ENCODE measurements around the gene OBSCN.

The OBSCN gene

DNA sequence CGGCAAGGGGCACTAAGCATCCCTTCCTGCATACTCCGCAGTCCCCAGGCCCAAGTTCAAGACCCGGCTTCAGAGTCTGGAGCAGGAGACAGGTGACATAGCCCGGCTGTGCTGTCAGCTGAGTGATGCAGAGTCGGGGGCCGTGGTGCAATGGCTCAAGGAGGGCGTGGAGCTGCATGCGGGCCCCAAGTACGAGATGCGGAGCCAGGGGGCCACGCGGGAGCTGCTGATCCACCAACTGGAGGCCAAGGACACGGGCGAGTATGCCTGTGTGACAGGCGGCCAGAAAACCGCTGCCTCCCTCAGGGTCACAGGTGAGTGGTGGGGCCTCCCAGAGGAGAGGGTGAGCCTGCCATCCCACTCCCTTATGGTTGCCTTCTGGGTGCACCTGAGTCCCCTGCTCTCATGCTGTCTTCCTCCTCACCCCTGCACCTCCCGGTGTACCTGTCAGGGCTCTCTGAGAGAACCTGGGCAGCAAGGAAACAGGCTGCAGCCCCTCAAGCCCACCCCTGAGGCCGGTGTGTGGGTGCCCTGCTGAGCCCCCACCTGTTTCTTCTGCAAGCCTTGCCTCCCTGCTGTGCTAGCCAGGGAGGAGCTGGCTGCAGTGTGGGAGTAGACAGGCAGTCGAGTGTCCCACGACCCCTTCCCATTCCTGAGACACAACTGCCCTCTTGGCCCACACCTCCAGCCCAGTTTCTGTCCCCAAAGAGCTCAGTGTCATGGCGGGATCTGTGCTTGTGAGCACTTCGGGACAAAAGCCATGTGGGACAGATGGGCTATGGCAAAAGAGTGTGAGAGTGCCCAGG is 99.6 kb downstream of the OBSCN start:
- DNase-seq (ENCODE audit: low read depth): no peak

DNA sequence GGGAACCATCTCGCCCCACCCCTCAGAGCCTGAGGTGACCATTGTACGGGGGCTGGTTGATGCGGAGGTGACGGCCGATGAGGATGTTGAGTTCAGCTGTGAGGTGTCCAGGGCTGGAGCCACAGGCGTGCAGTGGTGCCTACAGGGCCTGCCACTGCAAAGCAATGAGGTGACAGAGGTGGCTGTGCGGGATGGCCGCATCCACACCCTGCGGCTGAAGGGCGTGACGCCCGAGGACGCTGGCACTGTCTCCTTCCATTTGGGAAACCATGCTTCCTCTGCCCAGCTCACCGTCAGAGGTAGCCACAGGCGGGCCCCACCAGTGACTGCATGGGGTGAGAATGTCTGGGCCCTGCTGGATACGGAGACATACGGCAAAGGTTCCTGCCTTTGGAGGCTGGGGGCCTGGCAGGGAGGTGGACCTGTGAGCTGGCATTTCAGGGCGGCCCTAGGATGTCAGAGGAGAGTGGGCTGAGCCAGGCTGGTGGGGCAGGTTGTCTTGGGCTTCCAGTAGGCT is 100.3 kb downstream of the OBSCN start:
- no peak for DNase-seq (ENCODE audit: low read depth)

DNA sequence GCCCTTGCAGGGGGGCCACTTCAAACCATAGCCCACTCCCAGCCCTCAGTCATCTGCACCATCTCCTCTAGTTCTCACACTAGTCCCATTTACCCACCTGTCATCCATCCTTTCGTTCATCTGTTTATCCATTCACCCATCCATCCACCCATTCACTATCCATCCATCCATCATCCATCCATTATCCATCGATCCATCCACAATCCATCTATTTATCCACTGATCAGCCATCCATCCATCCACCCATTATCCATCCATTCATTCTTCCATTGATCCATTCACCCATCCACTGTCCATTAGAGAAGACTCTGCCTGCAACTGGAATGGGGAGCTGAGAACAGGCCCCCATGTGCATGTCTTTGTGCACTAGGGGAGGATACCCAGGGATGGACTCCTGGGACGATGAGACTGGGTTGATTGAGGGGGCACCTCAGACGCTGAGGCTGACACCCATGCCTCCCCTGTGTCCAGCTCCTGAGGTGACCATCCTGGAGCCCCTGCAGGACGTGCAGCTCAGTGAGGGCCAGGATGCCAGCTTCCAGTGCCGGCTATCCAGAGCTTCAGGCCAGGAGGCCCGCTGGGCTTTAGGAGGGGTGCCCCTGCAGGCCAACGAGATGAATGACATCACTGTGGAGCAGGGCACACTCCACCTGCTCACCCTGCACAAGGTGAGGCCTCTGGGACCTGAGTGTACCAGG is 100.9 kb downstream of the OBSCN start:
- no peak for DNase-seq (ENCODE audit: low read depth)

DNA sequence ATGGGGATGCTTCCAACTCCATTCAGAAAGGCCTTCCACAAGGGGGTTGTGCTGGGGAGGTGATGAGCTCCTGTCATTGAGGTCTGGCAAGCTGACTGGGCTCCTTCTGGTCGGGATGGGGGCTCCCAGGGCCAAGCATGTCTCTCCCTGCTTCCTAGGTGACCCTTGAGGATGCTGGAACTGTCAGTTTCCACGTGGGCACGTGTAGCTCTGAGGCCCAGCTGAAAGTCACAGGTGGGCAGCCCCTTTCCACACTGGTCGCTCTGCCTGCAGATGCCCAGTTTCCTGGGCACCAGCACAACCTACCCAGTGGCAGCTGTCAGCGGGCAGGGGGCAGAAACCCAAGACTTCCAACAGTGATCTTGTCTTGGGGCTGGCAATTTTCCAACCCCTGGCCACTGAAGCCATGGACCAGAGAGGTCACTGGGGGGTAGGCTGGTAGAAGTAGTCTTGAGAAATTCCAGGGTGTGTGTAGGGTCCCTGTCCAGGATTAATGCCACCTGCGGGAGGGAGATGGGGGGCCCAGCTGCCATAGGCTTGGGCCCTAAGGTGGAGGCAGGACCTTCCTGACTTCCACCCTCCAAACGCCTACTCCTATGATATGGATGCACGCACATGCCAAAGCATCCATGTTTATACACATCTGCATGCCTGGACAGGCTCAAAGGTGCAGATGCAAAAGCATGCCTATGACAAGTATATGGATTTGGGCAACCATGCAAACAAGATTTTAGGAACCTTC is 101.7 kb downstream of the OBSCN start:
- DNase-seq (ENCODE audit: low read depth): no peak

DNA sequence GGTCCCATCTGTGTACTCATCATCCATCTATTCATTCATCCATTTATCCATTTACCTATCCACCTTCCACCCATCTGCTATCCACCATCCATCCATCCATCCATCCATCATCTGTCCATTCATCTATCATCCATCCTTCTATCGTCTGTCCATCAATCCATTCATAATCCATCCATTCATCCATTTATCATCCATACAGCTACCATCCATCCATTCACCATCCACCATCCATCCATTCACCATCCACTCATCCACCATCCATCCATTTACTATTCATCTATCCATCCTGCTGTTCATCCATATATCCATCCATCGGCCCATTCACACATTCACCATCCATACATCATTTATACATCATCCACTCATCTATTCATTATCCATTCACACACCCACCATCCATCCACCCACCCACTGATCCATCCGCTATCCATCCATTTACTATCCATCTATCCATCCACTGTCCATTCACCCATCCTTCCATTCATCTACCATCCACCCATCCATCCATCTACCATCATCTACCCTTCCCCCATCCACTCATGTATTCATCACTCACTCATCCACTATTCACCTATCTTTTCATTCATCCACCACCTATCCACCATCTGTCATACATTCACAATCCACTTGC is 102.4 kb downstream of the OBSCN start:
- no peak for DNase-seq (ENCODE audit: low read depth)

DNA sequence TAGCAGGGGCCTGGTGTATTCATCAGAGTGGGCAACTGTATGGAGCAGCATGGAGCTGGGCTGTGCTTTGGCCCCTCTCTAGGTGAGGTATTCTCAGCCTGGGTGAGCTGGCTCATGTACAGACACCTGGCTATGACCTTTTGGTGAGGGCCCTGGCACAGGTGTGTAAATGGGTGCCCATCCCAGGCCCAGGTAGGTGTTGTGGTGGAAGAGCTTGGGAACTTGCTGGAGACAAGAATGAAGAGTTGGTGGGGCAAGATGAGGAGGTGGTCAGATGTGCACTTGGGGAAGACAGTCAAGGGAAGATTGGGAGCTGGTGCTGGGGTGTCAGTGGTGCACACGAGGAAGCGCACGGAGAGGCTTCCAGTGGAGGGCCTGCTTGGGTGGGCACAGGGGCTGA is 103.2 kb downstream of the OBSCN start:
- no peak for DNase-seq (ENCODE audit: low read depth)

DNA sequence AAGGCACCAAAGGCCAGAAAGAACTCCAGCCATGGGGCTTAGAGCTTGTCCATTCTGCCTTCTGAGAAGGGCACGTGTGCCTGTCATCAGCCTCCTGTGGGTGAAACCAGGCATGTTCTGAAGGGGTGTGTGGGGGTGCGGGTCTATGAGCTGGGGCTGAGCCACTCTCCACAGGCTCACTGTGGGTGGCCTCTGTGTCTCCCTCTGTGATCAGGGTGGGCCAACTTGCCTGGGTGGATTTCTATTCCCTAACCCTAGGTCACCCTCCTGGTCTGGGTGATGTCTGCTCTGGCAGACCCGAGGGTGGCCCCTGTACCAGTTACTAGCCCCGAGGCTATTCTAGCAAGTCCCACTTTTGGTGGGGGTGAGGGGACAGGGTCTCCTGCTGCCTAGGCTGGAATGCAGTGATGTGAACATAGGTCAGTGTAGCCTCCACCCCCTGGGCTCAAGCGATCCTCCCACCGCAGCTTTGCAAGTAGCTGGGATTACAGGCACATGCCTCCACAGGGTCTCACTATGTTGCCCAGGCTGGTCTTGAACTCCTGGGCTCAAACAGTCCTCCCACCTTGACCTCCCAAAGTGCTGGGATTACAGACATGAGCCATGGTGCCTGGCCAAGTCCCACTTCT is 104.4 kb downstream of the OBSCN start:
- DNase-seq (ENCODE audit: low read depth): no peak

DNA sequence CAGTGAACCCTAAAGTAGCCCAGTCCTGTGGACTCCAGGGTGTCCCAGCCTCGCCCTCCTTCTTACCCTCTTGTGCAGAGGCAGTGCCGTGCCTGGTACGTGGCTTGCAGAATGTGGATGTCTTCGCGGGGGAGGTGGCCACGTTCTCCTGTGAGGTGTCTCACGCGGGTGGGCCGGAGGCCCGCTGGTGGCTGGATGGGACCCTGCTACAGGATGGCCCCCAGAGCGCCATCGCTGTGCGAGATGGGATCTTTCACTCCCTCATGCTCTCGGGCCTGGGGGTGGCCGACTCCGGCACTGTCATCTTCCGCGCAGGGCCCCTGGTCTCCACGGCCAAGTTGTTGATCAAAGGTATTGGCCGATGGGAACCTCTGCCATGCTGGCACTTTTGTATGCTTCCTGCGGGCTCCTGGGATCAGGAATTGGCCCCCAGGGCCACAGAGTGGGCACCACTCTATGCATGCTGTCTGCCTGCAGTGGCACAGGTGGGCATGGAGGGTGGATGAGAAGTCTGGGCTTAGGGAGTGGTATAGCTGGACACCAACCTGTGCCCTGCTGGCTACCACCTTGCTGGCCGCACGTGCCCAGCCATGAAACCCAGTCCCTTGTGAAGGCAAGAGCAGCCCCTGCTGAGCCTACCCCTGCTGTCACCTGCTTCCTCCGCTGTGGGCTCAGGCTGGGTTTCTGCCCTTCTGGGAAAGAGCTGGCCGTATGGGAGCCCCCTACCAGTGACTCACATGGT is 105.9 kb downstream of the OBSCN start:
- DNase-seq (ENCODE audit: low read depth): no peak

DNA sequence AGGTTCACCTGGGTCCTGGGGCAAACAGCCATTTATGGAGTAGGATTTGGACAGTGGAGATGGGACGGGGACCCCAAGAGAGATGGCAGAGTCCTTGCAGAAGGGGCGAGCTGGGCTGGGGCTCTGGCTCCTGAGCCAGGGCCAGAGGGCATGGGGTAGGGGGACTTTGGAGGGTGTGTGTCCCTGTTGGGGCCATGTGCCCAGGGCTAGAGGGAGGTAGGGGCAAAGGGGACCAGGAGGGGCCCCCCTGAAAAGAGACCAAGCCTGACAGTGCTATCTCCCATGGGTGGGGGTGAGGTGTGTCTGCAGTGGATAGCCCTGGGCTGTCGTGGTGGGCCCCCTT is 106.4 kb downstream of the OBSCN start:
- DNase-seq (ENCODE audit: low read depth): no peak

DNA sequence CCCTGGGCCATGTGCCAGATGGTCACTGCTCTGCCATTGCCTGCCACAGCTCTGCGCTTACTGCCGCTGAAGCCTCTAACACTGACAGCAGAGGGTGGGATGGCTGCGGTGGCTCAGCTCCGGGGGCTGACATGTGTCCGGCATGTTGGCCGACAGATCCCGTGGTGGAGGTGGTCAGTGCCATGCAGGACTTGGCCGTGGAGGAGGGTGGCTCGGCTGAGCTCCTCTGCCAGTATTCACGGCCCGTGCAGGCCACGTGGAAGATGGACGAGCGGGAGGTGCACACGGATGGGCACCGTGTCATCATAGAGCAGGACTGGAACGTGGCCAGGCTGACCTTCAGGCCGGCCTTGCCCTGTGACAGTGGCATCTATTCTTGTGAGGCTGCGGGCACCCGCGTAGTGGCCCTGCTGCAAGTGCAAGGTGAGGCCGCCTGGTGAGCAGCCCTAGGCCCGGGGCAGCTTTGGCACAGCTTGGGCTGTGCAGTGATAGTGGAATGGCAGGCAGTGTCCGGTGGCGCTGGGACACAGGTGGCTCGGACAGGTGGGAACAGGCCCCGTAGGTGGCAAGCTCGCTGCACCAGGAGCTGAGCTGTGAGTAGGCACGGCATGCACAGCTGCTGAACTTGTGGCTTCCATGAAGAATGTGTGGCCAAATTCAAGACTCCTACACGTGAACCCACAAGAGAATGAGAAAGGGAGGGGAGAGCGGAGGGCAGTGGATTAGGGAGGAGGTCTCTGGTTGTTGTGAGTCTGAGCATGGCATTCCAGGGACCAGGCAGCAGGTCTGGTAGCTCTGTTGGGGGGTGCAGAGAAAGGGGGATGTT is 107.0 kb downstream of the OBSCN start:
- DNase-seq (ENCODE audit: low read depth): no peak

DNA sequence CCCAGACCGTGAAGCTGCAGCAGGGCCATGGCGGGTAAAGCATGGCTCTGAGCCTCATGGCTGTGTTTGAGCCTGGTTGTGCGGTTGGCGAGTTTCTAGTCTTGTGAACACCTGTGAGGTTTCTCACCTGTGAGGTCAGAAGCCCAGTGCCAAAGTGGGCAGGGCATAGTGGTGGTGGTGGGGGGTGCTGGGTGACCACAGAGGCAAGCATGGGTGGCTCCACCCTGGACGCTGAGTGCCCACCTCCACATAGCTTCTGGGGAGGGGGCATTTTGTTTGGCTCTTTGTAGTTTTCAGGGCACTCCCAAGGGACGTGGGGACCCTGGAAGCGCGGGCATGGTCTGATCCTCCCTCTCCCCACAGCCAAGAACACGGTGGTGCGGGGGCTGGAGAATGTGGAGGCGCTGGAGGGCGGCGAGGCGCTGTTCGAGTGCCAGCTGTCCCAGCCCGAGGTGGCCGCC is 107.7 kb downstream of the OBSCN start:
- no peak for DNase-seq (ENCODE audit: low read depth)

DNA sequence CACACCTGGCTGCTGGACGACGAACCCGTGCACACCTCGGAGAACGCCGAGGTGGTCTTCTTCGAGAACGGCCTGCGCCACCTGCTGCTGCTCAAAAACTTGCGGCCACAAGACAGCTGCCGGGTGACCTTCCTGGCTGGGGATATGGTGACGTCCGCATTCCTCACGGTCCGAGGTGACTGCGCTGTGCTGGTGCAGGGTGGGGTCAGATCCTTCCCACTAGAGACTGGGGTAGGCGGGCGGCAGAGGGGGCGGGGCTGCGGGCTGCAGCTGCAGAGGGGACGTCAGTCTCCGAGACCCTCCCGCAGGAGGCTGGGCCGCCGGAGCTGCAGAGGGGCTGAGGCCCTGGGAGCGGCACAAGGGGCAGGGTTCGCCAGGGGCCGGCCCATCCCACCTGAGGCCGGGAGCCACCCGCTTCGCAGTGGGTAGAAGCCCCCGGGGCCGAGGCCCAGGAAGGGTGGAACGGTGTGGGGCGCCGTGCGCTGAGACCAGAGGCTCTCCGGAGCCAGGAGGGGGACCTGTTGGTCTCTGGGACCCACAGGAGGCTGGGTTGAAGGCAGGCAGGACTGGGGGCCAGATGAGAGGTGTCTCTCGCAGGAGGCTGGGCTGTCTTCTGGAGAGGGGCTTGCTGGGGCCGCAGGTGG is 108.2 kb downstream of the OBSCN start:
- no peak for DNase-seq (ENCODE audit: low read depth)

DNA sequence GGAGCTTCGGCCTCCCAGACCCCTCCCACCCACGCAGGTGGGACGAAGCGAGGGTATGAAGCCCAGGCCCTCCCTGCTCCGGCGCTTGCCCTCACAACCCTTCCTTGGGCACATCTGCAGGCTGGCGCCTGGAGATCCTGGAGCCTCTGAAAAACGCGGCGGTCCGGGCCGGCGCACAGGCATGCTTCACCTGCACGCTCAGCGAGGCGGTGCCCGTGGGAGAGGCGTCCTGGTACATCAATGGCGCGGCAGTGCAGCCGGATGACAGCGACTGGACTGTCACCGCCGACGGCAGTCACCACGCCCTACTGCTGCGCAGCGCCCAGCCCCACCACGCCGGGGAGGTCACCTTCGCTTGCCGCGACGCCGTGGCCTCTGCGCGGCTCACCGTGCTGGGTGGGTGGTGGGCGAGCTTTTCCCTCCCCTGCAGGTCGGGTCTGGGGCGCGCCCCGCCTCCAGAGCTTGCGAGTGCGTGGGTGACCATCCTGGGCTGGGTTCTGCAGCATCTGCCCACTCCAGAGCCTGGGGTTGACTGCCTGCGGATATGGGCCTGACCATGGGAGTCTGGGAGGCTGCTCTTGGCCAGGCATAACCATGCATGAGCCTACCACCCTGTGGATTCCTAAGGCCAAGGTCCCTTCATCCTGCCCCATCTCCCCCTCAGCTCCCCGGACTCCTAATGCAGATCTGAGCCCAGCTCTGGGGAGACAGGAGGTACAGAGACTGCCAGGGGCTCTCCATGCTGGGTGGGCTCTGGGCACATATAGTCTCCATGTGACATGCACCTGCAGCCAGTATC is 108.9 kb downstream of the OBSCN start:
- DNase-seq (ENCODE audit: low read depth): no peak

DNA sequence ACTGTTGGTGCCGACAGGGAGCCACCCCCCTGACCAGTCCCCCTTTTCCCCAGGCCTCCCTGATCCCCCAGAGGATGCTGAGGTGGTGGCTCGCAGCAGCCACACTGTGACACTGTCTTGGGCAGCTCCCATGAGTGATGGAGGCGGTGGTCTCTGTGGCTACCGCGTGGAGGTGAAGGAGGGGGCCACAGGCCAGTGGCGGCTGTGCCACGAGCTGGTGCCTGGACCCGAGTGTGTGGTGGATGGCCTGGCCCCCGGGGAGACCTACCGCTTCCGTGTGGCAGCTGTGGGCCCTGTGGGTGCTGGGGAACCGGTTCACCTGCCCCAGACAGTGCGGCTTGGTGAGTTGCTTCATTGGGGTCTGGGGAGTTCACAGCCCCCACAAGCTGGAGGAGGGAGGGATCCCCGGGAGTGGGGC is 109.6 kb downstream of the OBSCN start:
- DNase-seq (ENCODE audit: low read depth): no peak

DNA sequence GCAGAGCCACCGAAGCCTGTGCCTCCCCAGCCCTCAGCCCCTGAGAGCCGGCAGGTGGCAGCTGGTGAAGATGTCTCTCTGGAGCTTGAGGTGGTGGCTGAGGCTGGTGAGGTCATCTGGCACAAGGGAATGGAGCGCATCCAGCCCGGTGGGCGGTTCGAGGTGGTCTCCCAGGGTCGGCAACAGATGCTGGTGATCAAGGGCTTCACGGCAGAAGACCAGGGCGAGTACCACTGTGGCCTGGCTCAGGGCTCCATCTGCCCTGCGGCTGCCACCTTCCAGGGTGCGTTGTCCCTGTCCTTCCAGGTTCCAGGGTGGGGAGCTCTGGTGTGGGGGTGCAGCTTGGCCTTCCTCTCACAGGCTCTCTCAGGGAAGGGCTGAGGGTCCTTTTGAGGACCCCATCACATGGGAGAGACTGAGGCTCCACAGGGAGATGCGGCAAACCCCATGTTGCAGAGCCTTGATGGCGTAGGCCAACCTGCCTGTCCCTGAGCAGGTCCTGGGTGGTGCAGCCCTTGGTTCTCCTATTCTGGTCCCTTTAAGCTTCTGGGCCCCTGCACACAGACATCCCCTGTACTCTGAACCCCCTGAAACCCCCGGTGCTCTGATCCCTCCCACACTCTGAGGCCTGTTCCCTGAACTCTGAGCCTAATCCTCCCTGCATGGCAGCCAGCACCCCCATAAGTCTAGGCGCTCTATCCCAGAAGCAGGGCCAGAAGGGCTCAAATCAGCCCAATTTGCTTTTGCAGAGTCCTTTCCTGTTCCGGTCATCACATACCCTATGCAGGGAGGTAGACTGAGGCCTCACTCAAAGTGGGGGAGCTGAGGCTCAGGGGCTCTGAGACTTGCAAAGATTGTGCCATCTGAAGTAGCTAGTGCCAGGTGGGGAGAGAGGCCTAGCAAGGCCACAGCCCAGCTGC is 110.3 kb downstream of the OBSCN start:
- no peak for DNase-seq (ENCODE audit: low read depth)

DNA sequence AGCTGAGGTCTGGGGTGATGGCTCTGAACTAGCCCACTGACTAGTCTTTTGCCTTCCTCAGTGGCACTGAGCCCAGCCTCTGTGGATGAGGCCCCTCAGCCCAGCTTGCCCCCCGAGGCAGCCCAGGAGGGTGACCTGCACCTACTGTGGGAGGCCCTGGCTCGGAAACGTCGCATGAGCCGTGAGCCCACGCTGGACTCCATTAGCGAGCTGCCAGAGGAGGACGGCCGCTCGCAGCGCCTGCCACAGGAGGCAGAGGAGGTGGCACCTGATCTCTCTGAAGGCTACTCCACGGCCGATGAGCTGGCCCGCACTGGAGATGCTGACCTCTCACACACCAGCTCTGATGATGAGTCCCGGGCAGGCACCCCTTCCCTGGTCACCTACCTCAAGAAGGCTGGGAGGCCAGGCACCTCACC is 111.0 kb downstream of the OBSCN start:
- no peak for DNase-seq (ENCODE audit: low read depth)

DNA sequence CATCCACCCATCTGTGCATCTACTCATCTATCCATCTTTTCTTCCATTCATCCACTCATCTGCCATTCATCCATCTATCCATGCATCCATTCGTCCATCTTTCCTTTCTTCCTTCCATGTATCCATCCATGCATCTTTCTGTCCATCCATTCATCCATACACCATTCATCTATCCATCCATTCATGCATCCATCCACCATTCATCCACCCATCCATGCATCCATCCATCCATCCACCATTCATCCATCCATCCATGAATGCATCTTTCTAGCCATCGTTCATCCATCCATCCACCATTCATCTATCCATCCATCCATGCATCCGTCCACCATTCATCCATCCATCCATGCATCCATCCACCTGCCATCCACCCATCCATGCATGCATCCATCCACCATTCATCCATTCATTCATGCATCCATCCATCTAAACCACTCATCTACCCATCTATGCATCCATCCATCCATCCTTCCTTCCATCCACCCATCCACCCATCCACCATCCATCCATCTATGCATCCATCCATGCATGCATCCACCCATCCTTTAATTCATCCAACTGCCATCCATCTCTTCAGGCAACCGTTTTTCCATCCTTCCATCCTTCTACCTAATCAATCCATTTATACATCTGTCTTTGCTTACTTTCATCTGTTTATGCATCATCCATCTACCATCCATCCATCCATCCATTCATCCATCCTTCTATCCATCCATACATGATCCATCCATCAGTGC is 111.7 kb downstream of the OBSCN start:
- no peak for DNase-seq (ENCODE audit: low read depth)
